OCI-LY7 (cell line): ENCODE measurements around the gene PKN1.

Source experiments
- CTCF ChIP-seq: fragments of 200-600 bp; sonication (generic); conservative IDR thresholded peaks from 2 replicates; pipeline ENCODE4 v1.5.1; 2014; ENCODE audit warnings: mild to moderate bottlenecking, antibody characterized with exemption, low read length, moderate library complexity, mixed read lengths
- EZH2phosphoT487 ChIP-seq: fragments of 200-600 bp; sonication (generic); IDR thresholded peaks from 2 replicates; pipeline ENCODE4 v1.6.1; 2018; ENCODE audit warnings: low read depth, borderline replicate concordance, mild to moderate bottlenecking, mixed run types, antibody characterized with exemption, low read length, moderate library complexity, mixed read lengths

GRCh38 chr19:14494411-14494810, 61.3 kb downstream of the PKN1 start:
- TF ChIP-seq CTCF, result no peak
- TF ChIP-seq EZH2phosphoT487, result no peak
